NB4 (cell line): Measurements from ENCODE around the gene THAP7.

Experiments used
- MYC ChIP-seq: IDR thresholded peaks from 2 replicates; pipeline ENCODE4 v1.6.1; 2011; ENCODE audit warnings: low read depth, low read length
- POLR2A ChIP-seq: IDR thresholded peaks from 2 replicates; pipeline ENCODE4 v1.6.1; 2011; ENCODE audit warnings: mild to moderate bottlenecking; ENCODE audit not compliant: insufficient read length; ENCODE audit errors: extremely low read depth
- TF ChIP-seq, protein P1 (sequence below): IDR thresholded peaks from one replicate; pipeline ENCODE4 v1.5.1; 2012; ENCODE audit warnings: low read depth, low read length

GRCh38 chr22:21001601-21002325 is at the start of gene THAP7:
- TF ChIP-seq, protein P1, sequence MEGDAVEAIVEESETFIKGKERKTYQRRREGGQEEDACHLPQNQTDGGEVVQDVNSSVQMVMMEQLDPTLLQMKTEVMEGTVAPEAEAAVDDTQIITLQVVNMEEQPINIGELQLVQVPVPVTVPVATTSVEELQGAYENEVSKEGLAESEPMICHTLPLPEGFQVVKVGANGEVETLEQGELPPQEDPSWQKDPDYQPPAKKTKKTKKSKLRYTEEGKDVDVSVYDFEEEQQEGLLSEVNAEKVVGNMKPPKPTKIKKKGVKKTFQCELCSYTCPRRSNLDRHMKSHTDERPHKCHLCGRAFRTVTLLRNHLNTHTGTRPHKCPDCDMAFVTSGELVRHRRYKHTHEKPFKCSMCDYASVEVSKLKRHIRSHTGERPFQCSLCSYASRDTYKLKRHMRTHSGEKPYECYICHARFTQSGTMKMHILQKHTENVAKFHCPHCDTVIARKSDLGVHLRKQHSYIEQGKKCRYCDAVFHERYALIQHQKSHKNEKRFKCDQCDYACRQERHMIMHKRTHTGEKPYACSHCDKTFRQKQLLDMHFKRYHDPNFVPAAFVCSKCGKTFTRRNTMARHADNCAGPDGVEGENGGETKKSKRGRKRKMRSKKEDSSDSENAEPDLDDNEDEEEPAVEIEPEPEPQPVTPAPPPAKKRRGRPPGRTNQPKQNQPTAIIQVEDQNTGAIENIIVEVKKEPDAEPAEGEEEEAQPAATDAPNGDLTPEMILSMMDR: no peak
- TF ChIP-seq POLR2A (peak; percentile 72), MYC (no peak; the same call in none of the 2 replicates)
